AG20443 (cell line): Measurements from ENCODE around the gene TCERG1L.
"Not testable (repeated sequence)": the region's sequence is repeated elsewhere in the genome, so short reads cannot be mapped to it uniquely, and the experiment has no call there.

Source experiments
- DNase-seq: peaks from one replicate; pipeline ENCODE4 v3.0.0; 2012; ENCODE audit warnings: low spot score, mixed read lengths

The TCERG1L gene

DNA sequence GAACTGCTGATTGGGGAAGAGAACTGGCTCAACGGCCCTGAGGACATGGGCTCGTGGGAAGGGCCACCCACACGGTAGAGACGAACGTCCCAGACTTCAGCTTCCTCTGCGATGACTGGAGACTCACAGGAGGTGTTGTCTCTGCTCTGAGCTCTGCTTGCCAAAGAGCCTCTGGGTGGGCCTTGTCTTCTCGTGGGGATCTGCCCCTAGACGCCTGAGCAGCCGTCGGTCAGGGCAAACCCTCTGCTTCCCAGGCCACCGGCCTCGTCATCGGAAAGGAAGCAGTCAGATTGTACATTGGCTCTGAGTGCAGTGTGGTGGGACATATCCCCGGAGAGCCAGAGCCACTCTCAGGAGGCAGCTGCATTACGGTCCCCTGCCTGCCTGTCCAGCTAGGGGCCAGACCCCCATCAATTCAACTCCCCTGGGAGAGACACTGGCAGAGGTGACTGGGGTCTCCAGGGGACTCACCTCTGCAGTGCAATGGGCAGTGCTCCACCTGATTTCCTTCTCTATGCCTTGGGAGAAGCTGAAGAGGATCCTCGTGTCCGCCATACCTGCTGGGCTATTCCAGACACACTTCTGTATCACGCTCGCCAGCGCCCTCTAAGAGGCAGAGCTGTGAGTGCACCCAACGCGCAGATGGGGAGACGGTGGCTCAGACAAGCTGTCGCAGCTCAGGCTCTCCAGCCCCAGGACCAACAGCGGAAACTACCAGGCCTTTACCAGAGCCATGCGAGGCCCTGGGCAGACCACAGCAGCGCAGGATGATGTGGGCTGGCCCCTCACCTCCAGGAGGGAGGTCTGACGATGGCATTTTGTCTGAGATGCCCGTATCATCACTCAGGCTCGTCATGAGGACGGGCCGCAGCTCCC lies 227.4 kb downstream of the TCERG1L start:
- DNase-seq: no peak

- DNase-seq: no peak
Measured at GRCh38 chr10:131082991-131083481, 228.5 kb downstream of the TCERG1L start.

- DNase-seq: no peak
Measured at GRCh38 chr10:131082201-131082850, 229.2 kb downstream of the TCERG1L start.

GRCh38 chr10:131081786-131082185 lies 229.7 kb downstream of the TCERG1L start:
- no peak for DNase-seq

GRCh38 chr10:131081376-131081775 lies 230.1 kb downstream of the TCERG1L start:
- no peak for DNase-seq

- no peak for DNase-seq
Measured at GRCh38 chr10:131080571-131080970, 230.9 kb downstream of the TCERG1L start.

DNA sequence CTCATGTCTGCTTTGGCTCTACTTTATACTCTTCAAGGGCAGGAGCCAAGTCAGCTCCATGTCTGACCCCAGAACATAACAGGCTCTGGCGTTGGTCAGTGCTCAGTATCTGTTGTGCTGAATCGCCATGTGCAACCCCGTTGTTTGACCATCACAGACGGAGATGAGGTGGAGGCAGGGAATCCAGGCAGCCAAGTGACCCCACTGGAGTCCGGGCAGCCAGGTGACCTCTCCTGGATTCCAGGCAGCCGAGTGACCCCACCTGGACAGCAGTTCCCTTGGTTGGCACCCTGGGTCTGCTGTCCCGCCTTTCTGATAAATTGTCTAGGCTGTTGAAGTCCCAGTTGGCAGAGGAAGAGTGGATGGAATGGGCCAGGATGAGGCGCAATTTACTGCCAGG lies 232.2 kb downstream of the TCERG1L start:
- DNase-seq: no peak

DNA sequence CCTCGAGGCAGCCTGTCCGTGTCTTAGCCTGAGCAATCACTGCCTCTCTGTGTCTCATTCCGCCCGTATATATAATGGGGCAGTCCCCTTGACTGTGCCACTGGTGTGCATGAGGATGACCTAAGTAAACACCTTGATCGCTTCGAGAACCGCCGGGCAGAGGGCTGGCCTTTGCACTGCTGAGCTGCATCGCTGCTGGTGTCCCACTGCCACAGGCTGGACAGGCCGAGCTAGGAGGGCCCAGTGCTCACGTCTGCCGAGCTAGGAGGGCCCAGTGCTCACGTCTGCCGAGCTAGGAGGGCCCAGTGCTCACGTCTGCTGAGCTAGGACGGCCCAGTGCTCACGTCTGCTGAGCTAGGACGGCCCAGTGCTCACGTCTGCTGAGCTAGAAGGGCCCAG lies 232.6 kb downstream of the TCERG1L start:
- DNase-seq: not testable (repeated sequence)

GRCh38 chr10:131078131-131078881 lies 233.2 kb downstream of the TCERG1L start:
- DNase-seq: no peak

DNA sequence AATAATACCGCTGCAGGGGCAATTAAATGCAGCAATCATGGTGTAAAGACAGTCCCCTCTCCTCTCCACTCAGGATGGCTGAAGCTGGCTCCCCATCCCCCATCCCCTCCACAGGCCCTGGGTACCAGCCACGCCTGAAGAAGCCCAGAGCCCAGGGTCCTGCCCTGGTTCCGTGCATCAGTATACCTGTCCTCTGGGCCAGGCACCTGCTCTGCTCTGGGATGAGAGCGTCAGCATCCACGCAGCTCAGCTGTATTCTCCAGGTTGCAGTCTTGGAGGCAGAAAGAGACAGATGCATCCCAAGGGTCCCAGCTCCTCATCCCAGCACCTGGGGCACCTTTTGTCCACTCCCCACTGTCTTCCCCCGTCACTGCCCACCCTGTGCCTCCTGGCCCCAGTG lies 233.8 kb downstream of the TCERG1L start:
- DNase-seq: no peak

DNA sequence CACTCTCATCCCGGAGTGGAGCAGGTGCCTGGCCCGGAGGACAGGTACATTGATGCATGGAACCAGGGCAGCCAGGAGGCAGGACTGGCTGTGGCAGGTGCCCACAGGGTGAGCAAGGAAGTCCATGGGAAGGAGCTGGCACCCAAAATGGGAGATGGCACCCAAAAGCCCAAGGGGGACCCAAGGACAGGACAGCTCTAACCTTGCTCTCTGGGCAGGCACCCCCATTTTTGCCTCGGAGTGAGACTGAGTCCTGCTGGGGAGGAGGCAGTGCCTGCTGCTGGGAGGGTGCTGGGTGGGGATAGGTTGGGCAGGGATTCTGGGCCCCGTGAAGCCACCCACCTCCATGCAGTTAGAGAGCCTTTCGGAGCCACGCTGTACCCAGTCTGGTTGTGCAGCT lies 234.5 kb downstream of the TCERG1L start:
- no peak for DNase-seq

GRCh38 chr10:131076356-131076755 lies 235.2 kb downstream of the TCERG1L start:
- DNase-seq: no peak

GRCh38 chr10:131075218-131075770 lies 236.2 kb downstream of the TCERG1L start:
- no peak for DNase-seq

DNA sequence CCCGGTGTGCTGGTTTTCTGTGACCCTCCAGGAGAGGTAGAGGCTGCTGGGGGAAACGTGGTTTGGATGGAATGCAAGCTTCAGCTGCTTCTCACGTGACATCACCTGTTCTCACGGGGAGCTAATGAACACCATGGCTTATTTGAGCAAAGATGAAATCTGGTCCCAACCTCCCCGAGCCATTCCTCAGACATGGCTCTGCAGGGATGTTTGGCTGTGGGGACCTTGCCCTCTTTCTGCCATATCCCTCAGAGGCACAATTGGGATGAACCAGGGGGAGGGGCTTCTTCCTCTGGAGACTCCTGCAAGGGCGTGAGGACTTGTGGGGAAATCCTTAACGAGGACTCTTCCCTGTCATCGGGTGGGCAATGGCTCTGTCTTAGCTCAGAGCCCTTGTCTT lies 236.8 kb downstream of the TCERG1L start:
- no peak for DNase-seq

DNA sequence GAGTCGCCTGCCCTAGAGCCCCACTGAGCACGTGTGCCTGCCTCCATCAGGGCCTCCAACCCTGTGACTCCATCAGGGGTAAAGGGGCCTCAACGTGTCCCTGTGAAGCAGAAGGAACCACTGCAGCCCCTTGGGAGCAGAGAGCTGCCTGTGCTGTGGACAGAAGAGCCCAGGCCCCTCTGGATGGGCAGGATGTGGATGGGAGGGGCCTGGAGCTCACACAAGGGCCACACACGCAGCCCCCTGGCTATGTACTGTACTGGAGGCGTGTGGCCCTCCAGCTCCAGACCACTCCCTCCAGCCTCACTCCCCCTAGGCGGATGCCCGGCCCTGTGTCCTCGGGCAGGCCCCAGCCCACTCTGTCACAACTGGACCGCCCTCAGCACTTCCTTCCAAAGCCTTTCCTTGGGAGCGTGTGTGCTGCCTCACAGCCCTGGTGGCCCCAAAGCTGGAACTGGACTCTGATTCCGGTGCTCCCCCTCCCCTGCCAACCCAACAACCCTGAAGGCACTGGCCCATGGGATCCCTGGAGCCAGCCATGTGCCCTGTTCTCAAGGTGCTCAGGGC lies 238.0 kb downstream of the TCERG1L start:
- DNase-seq: no peak

- DNase-seq: no peak
Measured at GRCh38 chr10:131072651-131073468, 238.7 kb downstream of the TCERG1L start.

- no peak for DNase-seq
Measured at GRCh38 chr10:131071721-131072120, 239.8 kb downstream of the TCERG1L start.

DNA sequence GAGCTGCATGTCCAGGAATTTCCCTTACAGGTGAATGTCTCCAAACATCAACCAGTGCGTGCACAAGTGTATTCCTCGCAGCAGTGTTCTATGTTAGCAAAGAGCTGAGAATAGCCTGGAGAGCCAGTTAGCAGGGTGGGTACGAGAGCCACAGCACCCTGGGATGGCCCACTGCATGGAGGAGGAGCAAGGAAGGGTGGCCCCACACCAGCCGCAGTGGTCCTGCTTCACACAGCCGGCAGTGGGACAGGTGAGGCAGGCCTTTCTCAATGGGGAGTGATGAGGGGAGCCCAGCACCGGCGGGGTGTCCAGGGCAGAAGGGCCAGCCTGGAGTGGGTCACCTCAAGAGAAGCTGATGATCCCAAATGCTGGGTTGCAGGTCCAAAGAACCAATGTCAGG lies 240.7 kb downstream of the TCERG1L start:
- no peak for DNase-seq

DNA sequence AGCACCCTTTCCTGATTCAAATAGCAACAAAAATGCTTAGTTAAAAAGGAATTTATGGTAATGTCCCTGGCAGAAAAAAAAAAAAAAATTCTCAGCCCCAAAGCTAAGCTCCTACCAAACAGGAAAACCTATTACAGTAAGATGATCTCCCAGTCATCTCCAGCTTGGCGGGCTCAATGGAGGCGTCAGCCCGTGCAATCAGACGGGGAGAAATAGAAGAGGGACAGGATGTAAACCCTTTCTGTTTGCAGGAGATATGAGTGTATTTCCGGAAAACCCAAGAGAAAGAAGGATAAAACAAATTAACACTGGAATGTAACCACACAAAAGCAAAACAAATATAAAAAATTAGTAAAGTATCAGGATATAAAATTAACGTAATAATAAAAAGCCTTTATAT lies 242.8 kb downstream of the TCERG1L start:
- no peak for DNase-seq

DNA sequence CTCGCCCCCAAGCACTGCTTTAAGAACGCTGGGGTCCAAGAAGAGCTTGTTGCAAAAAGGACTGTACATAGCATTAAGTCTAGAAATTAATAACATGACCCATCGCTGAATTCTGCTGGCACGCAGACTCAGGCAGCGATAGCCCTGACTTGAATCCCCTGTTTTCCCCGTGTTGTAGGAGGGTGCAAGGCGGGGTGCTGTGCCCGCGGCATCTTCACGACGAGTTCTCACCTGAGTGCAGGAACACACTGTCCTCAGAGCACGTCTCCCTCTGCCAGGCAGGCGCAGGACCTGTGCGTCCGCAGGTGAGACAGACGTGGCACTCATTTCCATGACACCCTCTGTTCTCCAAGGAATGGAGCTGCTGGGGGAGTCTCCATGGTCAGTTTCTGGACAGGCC lies 243.2 kb downstream of the TCERG1L start:
- no peak for DNase-seq

DNA sequence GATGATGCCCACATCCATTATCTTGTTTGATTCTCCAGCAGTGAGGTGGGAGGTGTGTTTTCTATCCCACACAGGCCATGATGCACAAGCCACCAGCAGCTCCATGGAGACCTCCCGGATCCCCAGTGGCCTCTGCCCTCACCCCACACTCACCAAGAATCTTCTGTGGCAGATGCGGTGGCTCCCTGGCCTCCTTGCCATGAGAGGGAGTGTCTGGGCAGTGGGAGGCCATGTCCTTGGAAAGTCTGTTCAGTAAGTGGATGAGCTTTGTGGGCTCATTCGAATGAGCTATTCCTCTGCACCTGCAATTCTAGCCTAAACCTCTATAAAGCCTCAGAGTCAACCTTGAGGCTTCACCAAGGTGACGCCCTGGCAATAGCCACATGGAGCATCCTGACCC lies 243.8 kb downstream of the TCERG1L start:
- DNase-seq: no peak
